H9 (cell line): ENCODE data around the gene RADIL. TPM values are rescaled to one million over a fixed set of nuclear protein-coding genes. Genes with fewer than 3 reads are reported as not detected.

Experiments
- DNase-seq: peaks from one replicate; pipeline ENCODE4 v3.0.0-alpha.2; 2017
- H2AFZ ChIP-seq: one replicate; pipeline ENCODE4 v1.6.1; 2013; ENCODE audit warnings: mild to moderate bottlenecking, low read length, control low read depth, moderate library complexity
- H2AK5ac ChIP-seq: 2 replicates; pipeline ENCODE4 v1.6.1; 2013; ENCODE audit warnings: low read length, control low read depth, mixed read lengths; ENCODE audit not compliant: insufficient read length
- H2BK120ac ChIP-seq: one replicate; pipeline ENCODE4 v1.6.1; 2013; ENCODE audit warnings: low read depth, mild to moderate bottlenecking, low read length, control low read depth, inconsistent platforms; ENCODE audit not compliant: poor library complexity, severe bottlenecking
- H2BK12ac ChIP-seq: 2 replicates; pipeline ENCODE4 v1.6.1; 2013; ENCODE audit warnings: low read length, control low read depth, mixed read lengths, low read depth; ENCODE audit not compliant: insufficient read length
- H2BK15ac ChIP-seq: 2 replicates; pipeline ENCODE4 v1.6.1; 2013; ENCODE audit warnings: low read depth, low read length, control low read depth
- H2BK20ac ChIP-seq: one replicate; pipeline ENCODE4 v1.6.1; 2013; ENCODE audit warnings: low read depth, mild to moderate bottlenecking, low read length, control low read depth, inconsistent platforms; ENCODE audit not compliant: poor library complexity, severe bottlenecking
- H2BK5ac ChIP-seq: 2 replicates; pipeline ENCODE4 v1.6.1; 2013; ENCODE audit warnings: low read length, control low read depth, mixed read lengths; ENCODE audit not compliant: insufficient read length
- H3K14ac ChIP-seq: 2 replicates; pipeline ENCODE4 v1.6.1; 2013; ENCODE audit warnings: low read length, control low read depth; ENCODE audit not compliant: insufficient read depth
- H3K18ac ChIP-seq: 2 replicates; pipeline ENCODE4 v1.6.1; 2013; ENCODE audit warnings: low read depth, mild to moderate bottlenecking, mixed read lengths, low read length, control low read depth; ENCODE audit not compliant: insufficient read length
- H3K23ac ChIP-seq: 2 replicates; pipeline ENCODE4 v1.6.1; 2013; ENCODE audit warnings: low read length, control low read depth, mixed read lengths, low read depth; ENCODE audit not compliant: insufficient read length
- H3K23me2 ChIP-seq: 2 replicates; pipeline ENCODE4 v1.6.1; 2013; ENCODE audit warnings: low read depth, mild to moderate bottlenecking, mixed read lengths, low read length, control low read depth; ENCODE audit not compliant: insufficient read length, poor library complexity, severe bottlenecking
- H3K27ac ChIP-seq: 2 replicates; pipeline ENCODE4 v1.5.1; 2013; ENCODE audit warnings: low read length, control low read depth, mixed read lengths, low read depth; ENCODE audit not compliant: insufficient read length
- H3K27me3 ChIP-seq: 2 replicates; pipeline ENCODE4 v1.6.1; 2013; ENCODE audit warnings: low read length, control low read depth, inconsistent platforms; ENCODE audit not compliant: insufficient read depth
- H3K4ac ChIP-seq: 2 replicates; pipeline ENCODE4 v1.6.1; 2013; ENCODE audit warnings: low read depth, mild to moderate bottlenecking, control low read depth, inconsistent platforms, low read length, moderate library complexity
- H3K4me1 ChIP-seq: 2 replicates; pipeline ENCODE4 v1.6.1; 2013; ENCODE audit warnings: low read length, control low read depth, inconsistent platforms; ENCODE audit not compliant: insufficient read depth
- H3K4me2 ChIP-seq: 2 replicates; pipeline ENCODE4 v1.6.1; 2013; ENCODE audit warnings: low read length, control low read depth, mixed read lengths; ENCODE audit not compliant: insufficient read length, insufficient read depth
- H3K56ac ChIP-seq: 2 replicates; pipeline ENCODE4 v1.6.1; 2013; ENCODE audit warnings: low read depth, mild to moderate bottlenecking, mixed read lengths, low read length, control low read depth; ENCODE audit not compliant: insufficient read length
- H3K79me1 ChIP-seq: 2 replicates; pipeline ENCODE4 v1.6.1; 2013; ENCODE audit warnings: low read depth, mild to moderate bottlenecking, moderate library complexity, low read length, control low read depth, inconsistent platforms; ENCODE audit not compliant: insufficient read depth, poor library complexity, severe bottlenecking
- H3K79me2 ChIP-seq: 2 replicates; pipeline ENCODE4 v1.6.1; 2013; ENCODE audit warnings: low read length, control low read depth, inconsistent platforms; ENCODE audit not compliant: insufficient read depth
- H3K9ac ChIP-seq: 2 replicates; pipeline ENCODE4 v1.6.1; 2013; ENCODE audit warnings: low read length, control low read depth, mixed read lengths; ENCODE audit not compliant: insufficient read length; ENCODE audit errors: extremely low read depth
- H3K9me3 ChIP-seq: one replicate; pipeline ENCODE4 v1.6.1; 2013; ENCODE audit warnings: low read depth, low read length, inconsistent platforms; ENCODE audit not compliant: control insufficient read depth
- H3T11ph ChIP-seq: one replicate; pipeline ENCODE4 v1.6.1; 2013; ENCODE audit warnings: mild to moderate bottlenecking, low read length, control low read depth, inconsistent platforms
- H4K20me1 ChIP-seq: one replicate; pipeline ENCODE4 v1.6.1; 2013; ENCODE audit not compliant: control insufficient read depth, insufficient read length, insufficient read depth
- H4K5ac ChIP-seq: 2 replicates; pipeline ENCODE4 v1.6.1; 2013; ENCODE audit warnings: low read depth, mild to moderate bottlenecking, mixed read lengths, low read length, control low read depth; ENCODE audit not compliant: insufficient read length
- H4K8ac ChIP-seq: replicated peaks from 2 replicates; pipeline ENCODE4 v1.6.1; 2013; ENCODE audit warnings: low read length, control low read depth, mixed read lengths, low read depth; ENCODE audit not compliant: insufficient read length
- H4K91ac ChIP-seq: 2 replicates; pipeline ENCODE4 v1.6.1; 2013; ENCODE audit warnings: low read depth, mild to moderate bottlenecking, moderate library complexity, mixed read lengths, low read length, control low read depth; ENCODE audit not compliant: insufficient read length
- H3K27ac Mint-ChIP-seq, 3 experiments: 2 replicates in 2 of 3; 3 replicates in 1 of 3; pipeline ENCODE4 v1.8.0; 2020 to 2021; ENCODE audit warnings: mixed read lengths in 3 of 3, mild to moderate bottlenecking in 1 of 3, moderate library complexity in 1 of 3
- H3K27me3 Mint-ChIP-seq: 2 replicates; pipeline ENCODE4 v1.8.0; 2021; ENCODE audit warnings: low read depth, mild to moderate bottlenecking, moderate library complexity, mixed read lengths
- H3K36me3 Mint-ChIP-seq, 3 experiments: 2 replicates in 2 of 3; 3 replicates in 1 of 3; pipeline ENCODE4 v1.8.0; 2020 to 2021; ENCODE audit warnings: low read depth in 3 of 3, mixed read lengths in 3 of 3; ENCODE audit not compliant: insufficient read depth in 1 of 3
- H3K4me1 Mint-ChIP-seq, 2 experiments: 2 replicates each; pipeline ENCODE4 v1.8.0; 2020; ENCODE audit warnings: mixed read lengths in 2 of 2
- H3K4me3 Mint-ChIP-seq, 2 experiments: 2 replicates in 1 of 2; 3 replicates in 1 of 2; pipeline ENCODE4 v1.8.0; 2020 to 2021; ENCODE audit warnings: mild to moderate bottlenecking in 2 of 2, mixed read lengths in 2 of 2, moderate library complexity in 1 of 2
- H3K9me3 Mint-ChIP-seq, 2 experiments: 2 replicates in 1 of 2; 3 replicates in 1 of 2; pipeline ENCODE4 v1.8.0; 2020; ENCODE audit warnings: mild to moderate bottlenecking in 2 of 2, mixed read lengths in 2 of 2, moderate library complexity in 1 of 2
- CTCF ChIP-seq: fragments of 200-600 bp; sonication (generic); conservative IDR thresholded peaks from 3 replicates; pipeline ENCODE4 v1.8.0; 2021; ENCODE audit warnings: antibody characterized with exemption, mild to moderate bottlenecking
- WGBS: extraction: QIAGEN DNeasy Blood & Tissue Kit; methylation state at CpG from one replicate; pipeline ENCODE4 v1.1.7; 2013; ENCODE audit warnings: missing lambda C conversion rate, low lambda C conversion rate, mixed read lengths; ENCODE audit not compliant: insufficient read length; ENCODE audit errors: extremely low coverage; 5-methylcytosine and 5-hydroxymethylcytosine counted together
- total RNA-seq: library from RNA; stranded (reverse); gene quantifications from 2 replicates; pipeline ENCODE4 v1.2.1, GENCODE V29; 2021

Gene RADIL
- total RNA-seq, 1 experiment from 2014 or later, result 4.7 TPM

DNA sequence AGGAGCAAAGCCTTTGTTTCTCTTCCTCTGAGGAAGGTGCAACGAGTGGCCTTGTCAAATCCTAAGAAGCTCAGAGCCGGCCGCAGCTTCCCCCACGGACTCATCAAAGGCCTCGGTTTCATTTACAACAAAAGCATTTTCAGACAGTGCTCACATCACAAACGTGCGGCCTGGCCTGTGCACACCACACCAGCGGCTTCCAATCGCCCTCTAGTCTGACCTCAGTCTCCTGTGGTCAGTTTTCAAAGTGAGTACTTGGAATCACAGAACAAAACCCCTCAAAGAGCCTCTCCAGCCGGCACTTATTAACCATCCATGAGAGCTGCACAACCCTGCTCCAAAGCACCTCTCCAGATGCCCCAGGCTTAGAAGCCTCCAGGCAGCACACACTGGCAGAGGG lies 3.3 kb downstream of the RADIL start:
- Histone ChIP-seq H3K23me2 (peaks cover 11% of the 10 kb centered on the region), H4K91ac (no peak overlapping the region), H3K18ac (no peak overlapping the region), H2AFZ (no peak overlapping the region), H3K9me3 (no peaks in the 10 kb centered on the region), H4K20me1 (no peaks in the 10 kb centered on the region), H3T11ph (no peak overlapping the region), H4K8ac (no peak overlapping the region), H2BK5ac (no peak overlapping the region), H4K5ac (no peak overlapping the region), H3K14ac (no peak overlapping the region), H3K27me3 (no peaks in the 10 kb centered on the region), H2BK12ac (no peak overlapping the region), H3K9ac (no peak overlapping the region), H3K4me2 (no peak overlapping the region), H3K79me2 (no peaks in the 10 kb centered on the region), H2BK120ac (no peak overlapping the region), H3K4me1 (no peaks in the 10 kb centered on the region), H3K56ac (no peak overlapping the region), H3K4ac (no peak overlapping the region), H3K27ac (no peak overlapping the region), H3K23ac (no peak overlapping the region), H2BK15ac (no peak overlapping the region), H2BK20ac (no peak overlapping the region), H3K79me1 (no peaks in the 10 kb centered on the region), H2AK5ac (no peak overlapping the region)
- no peak for TF ChIP-seq CTCF
- Mint-ChIP-seq H3K9me3 (no peaks in the 10 kb centered on the region; a peak in 2 of 5 replicates), H3K4me1 (peaks cover 11 to 15% of the 10 kb centered on the region in 2 experiments), H3K4me3 (no peak overlapping the region; a peak in 1 of 5 replicates), H3K27ac (no peak overlapping the region), H3K36me3 (peaks cover 0 to 10% (median 2%) of the 10 kb centered on the region in 3 experiments; a peak in 4 of 7 replicates), H3K27me3 (peaks cover 10% of the 10 kb centered on the region)
- DNase-seq, result no peak
- WGBS, result no CpG with 5 or more reads among the region's 10 CpGs
